Measurements from ENCODE around the gene SULT1E1. TPM values are rescaled to one million over a fixed set of nuclear protein-coding genes. Genes with fewer than 3 reads are reported as not detected.

Gene SULT1E1
- total and polyA plus RNA-seq, 10 of the 15 experiments (the other 5 are each of a cell fraction or from before 2014, with no cell fraction given): not detected

DNA sequence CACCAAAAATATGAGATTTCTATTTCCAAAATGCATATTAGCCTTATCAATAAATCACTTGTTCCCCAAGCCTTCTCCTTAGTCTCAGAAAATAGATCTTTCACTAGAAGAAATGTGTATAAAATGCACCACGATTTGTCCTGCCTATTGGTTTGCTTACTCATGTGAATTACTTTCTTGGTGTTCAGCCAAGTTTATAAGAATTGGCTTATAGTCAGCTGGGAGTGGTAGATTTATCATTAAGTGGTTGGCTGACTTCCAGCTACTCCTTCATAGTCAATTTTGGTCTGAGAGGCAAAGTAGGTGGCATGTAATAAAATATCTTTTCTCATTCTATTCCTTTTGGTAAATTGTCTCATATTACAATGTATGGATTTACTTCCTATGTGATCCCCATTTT lies 1.3 kb downstream of the SULT1E1 start:
- ChIA-PET SMC1A (ENCODE audit: uncharacterized antibody, unreplicated experiment) (no interaction called here), CTCF (no interaction called here), RAD21 (ENCODE audit: unreplicated experiment) (no interaction called here), POLR2A (no interaction called here)
- Histone ChIP-seq H3K27ac (ENCODE audit: control insufficient read depth, insufficient read depth) (no peak overlapping the region), H3K36me3 (ENCODE audit: control insufficient read depth in 2 of 2, insufficient read depth in 2 of 2, low read length in 1 of 2) (no peaks in the 10 kb centered on the region), H3K4me3 (no peak overlapping the region), H3K4me2 (ENCODE audit: control insufficient read depth, insufficient read depth) (no peak overlapping the region), H4K20me1 (ENCODE audit: control insufficient read depth, insufficient read depth) (no peaks in the 10 kb centered on the region), H3K4me1 (ENCODE audit: control insufficient read depth, insufficient read depth, low read length) (no peaks in the 10 kb centered on the region), H3K9me3 (replicated peaks; ENCODE audit: control insufficient read depth, insufficient read depth, low read length) (no peaks in the 10 kb centered on the region), H3K9ac (ENCODE audit: control insufficient read depth, insufficient read depth, low read length) (no peak overlapping the region), H3K27me3 (replicated peaks in 1 of 2; ENCODE audit: control insufficient read depth in 2 of 2, insufficient read depth in 2 of 2, low read length in 1 of 2) (no peaks in the 10 kb centered on the region), H2AFZ (ENCODE audit: control insufficient read depth, low read depth, low read length) (no peak overlapping the region), H3K79me2 (ENCODE audit: control insufficient read depth, insufficient read depth, low read length) (no peaks in the 10 kb centered on the region)
- no peak for TF ChIP-seq BMI1 (IDR thresholded peaks at IDR 0.05; ENCODE audit: borderline replicate concordance)
- no peak for TF ChIP-seq MTA3 (IDR thresholded peaks at IDR 0.05; ENCODE audit: borderline replicate concordance, low read length)
- TF ChIP-seq POLR2A (IDR thresholded peaks at IDR 0.05; ENCODE audit: low read depth, low read length): no peak
- no peak for TF ChIP-seq ZNF274 (IDR thresholded peaks at IDR 0.05; ENCODE audit: insufficient read depth, insufficient read length)
- 0% methylated on average over 1 of the region's 1 CpG for WGBS (ENCODE audit: insufficient coverage, insufficient replicate concordance, low lambda C conversion rate, missing lambda C conversion rate)
- DNase-seq (ENCODE audit: low read depth, low spot score): no peak
- intact Hi-C loops (cut with micrococcal nuclease; ENCODE audit: unreplicated experiment) (no loop called here), in situ Hi-C loops (cut with MboI) (no loop called here)
- no peak for FAIRE-seq
- ATAC-seq: no peak
- BruUV-seq (replicated peaks): no TSS peak

DNA sequence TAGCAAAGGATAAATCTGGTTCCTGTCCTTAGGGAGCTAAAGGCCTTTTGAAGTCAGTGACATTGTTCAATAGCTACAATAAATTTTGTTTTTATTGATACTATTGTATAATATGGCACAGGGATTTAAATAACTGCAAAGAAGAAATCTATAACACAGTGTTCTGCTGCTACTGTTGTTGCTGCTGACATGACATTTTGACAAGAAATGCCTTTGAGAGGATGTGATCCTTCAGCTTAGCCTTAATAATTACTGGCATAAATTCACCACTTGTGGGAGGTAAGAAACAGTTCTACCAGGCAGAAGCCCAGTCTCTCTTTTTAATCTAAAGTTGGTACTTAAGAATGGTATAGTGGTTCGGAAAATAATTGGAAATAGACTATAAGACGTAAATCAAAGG lies 4.1 kb downstream of the SULT1E1 start:
- no peak overlapping the region for H3K9ac ChIP-seq (ENCODE audit: control insufficient read depth, insufficient read depth, low read length)
- ChIA-PET POLR2A (interaction anchor here (0.6 kb wide), 1 partner anchor 920 kb away, joined by 3 read pairs; no protein-coding TSS in a partner anchor), RAD21 (ENCODE audit: unreplicated experiment) (no interaction called here), CTCF (no interaction called here), SMC1A (ENCODE audit: uncharacterized antibody, unreplicated experiment) (no interaction called here)
- H2AFZ ChIP-seq (ENCODE audit: control insufficient read depth, low read depth, low read length): no peak overlapping the region
- in situ Hi-C loops (cut with MboI) (no loop called here), intact Hi-C loops (cut with micrococcal nuclease; ENCODE audit: unreplicated experiment) (no loop called here)
- ATAC-seq (no peak), DNase-seq (ENCODE audit: low read depth, low spot score) (no peak), FAIRE-seq (no peak)
- H3K4me3 ChIP-seq: no peak overlapping the region
- no TSS peak for BruUV-seq (replicated peaks)
- H3K27me3 ChIP-seq (replicated peaks in 1 of 2; ENCODE audit: control insufficient read depth in 2 of 2, insufficient read depth in 2 of 2, low read length in 1 of 2): no peaks in the 10 kb centered on the region
- no peaks in the 10 kb centered on the region for H3K4me1 ChIP-seq (ENCODE audit: control insufficient read depth, insufficient read depth, low read length)
- no peaks in the 10 kb centered on the region for H3K9me3 ChIP-seq (replicated peaks; ENCODE audit: control insufficient read depth, insufficient read depth, low read length)
- no peaks in the 10 kb centered on the region for H4K20me1 ChIP-seq (ENCODE audit: control insufficient read depth, insufficient read depth)
- 23% methylated on average over 2 of the region's 2 CpGs for WGBS (ENCODE audit: insufficient coverage, insufficient replicate concordance, low lambda C conversion rate, missing lambda C conversion rate)
- H3K36me3 ChIP-seq (ENCODE audit: control insufficient read depth in 2 of 2, insufficient read depth in 2 of 2, low read length in 1 of 2): no peaks in the 10 kb centered on the region
- no peaks in the 10 kb centered on the region for H3K79me2 ChIP-seq (ENCODE audit: control insufficient read depth, insufficient read depth, low read length)
- H3K27ac ChIP-seq (ENCODE audit: control insufficient read depth, insufficient read depth): no peak overlapping the region
- no peak overlapping the region for H3K4me2 ChIP-seq (ENCODE audit: control insufficient read depth, insufficient read depth)
- TF ChIP-seq, protein P1, sequence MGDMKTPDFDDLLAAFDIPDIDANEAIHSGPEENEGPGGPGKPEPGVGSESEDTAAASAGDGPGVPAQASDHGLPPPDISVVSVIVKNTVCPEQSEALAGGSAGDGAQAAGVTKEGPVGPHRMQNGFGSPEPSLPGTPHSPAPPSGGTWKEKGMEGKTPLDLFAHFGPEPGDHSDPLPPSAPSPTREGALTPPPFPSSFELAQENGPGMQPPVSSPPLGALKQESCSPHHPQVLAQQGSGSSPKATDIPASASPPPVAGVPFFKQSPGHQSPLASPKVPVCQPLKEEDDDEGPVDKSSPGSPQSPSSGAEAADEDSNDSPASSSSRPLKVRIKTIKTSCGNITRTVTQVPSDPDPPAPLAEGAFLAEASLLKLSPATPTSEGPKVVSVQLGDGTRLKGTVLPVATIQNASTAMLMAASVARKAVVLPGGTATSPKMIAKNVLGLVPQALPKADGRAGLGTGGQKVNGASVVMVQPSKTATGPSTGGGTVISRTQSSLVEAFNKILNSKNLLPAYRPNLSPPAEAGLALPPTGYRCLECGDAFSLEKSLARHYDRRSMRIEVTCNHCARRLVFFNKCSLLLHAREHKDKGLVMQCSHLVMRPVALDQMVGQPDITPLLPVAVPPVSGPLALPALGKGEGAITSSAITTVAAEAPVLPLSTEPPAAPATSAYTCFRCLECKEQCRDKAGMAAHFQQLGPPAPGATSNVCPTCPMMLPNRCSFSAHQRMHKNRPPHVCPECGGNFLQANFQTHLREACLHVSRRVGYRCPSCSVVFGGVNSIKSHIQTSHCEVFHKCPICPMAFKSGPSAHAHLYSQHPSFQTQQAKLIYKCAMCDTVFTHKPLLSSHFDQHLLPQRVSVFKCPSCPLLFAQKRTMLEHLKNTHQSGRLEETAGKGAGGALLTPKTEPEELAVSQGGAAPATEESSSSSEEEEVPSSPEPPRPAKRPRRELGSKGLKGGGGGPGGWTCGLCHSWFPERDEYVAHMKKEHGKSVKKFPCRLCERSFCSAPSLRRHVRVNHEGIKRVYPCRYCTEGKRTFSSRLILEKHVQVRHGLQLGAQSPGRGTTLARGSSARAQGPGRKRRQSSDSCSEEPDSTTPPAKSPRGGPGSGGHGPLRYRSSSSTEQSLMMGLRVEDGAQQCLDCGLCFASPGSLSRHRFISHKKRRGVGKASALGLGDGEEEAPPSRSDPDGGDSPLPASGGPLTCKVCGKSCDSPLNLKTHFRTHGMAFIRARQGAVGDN (IDR thresholded peaks at IDR 0.05): no peak
- TF ChIP-seq ZBED1 (IDR thresholded peaks at IDR 0.05; ENCODE audit: borderline replicate concordance) (no peak), CEBPB (IDR thresholded peaks at IDR 0.05; ENCODE audit: borderline replicate concordance in 1 of 2, low read depth in 2 of 2, low read length in 2 of 2) (no peak), NFIC (IDR thresholded peaks at IDR 0.05; ENCODE audit: low read depth, low read length) (no peak), IRF4 (IDR thresholded peaks at IDR 0.05; ENCODE audit: low read depth, low read length) (no peak), SMAD5 (IDR thresholded peaks at IDR 0.05; ENCODE audit: low read depth) (no peak), ETV6 (conservative IDR thresholded peaks at IDR 0.05 in 1 of 2, IDR thresholded peaks at IDR 0.05 in 1 of 2; ENCODE audit: borderline replicate concordance in 1 of 2, low read depth in 1 of 2) (no peak)
- TF ChIP-seq, protein P2, sequence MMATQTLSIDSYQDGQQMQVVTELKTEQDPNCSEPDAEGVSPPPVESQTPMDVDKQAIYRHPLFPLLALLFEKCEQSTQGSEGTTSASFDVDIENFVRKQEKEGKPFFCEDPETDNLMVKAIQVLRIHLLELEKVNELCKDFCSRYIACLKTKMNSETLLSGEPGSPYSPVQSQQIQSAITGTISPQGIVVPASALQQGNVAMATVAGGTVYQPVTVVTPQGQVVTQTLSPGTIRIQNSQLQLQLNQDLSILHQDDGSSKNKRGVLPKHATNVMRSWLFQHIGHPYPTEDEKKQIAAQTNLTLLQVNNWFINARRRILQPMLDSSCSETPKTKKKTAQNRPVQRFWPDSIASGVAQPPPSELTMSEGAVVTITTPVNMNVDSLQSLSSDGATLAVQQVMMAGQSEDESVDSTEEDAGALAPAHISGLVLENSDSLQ (IDR thresholded peaks at IDR 0.05): no peak

Measured in GM12878 (cell line).